ENCODE measurements around the gene ZBTB17.

- TF ChIP-seq CTCF (IDR thresholded peaks at IDR 0.05; ENCODE audit: low read depth, low read length, poor library complexity, severe bottlenecking) (no peak), EZH2phosphoT487 (IDR thresholded peaks at IDR 0.05; ENCODE audit: borderline replicate concordance, low read length) (no peak)
These were observed 13.1 kb downstream of the ZBTB17 start for GRCh38 chr1:15962671-15963362.

All from DOHH2 (cell line).